PC-9 (cell line): Measurements from ENCODE around the gene LRRC30.

Source experiments
- CTCF ChIP-seq: fragments of 200-600 bp; sonication (generic); conservative IDR thresholded peaks from 2 replicates; pipeline ENCODE4 v1.6.1; 2017; ENCODE audit warnings: mixed run types, antibody characterized with exemption, mild to moderate bottlenecking, moderate library complexity
- EZH2 ChIP-seq: fragments of 200-600 bp; sonication (generic); IDR thresholded peaks from 2 replicates; pipeline ENCODE4 v1.8.0; 2017; ENCODE audit warnings: antibody characterized with exemption, low read depth

GRCh38 chr18:7272311-7273049 lies 41.6 kb downstream of the LRRC30 start:
- peak; percentile 67 for TF ChIP-seq CTCF
- no peak for TF ChIP-seq EZH2
